Measurements from ENCODE around the gene KCNH4.

- TF ChIP-seq CTCF (IDR thresholded peaks at IDR 0.05) (no peak), POLR2A (IDR thresholded peaks at IDR 0.05) (no peak)
Measured at GRCh38 chr17:42199416-42200011, 18.6 kb upstream of the KCNH4 start.

Data from heart left ventricle (tissue), 13 donors.